GM23248 (cell line): ENCODE data around the gene CAMK2N1. TPM values are rescaled to one million over a fixed set of nuclear protein-coding genes. Genes with fewer than 3 reads are reported as not detected.
A peak's percentile ranks its signal among the peaks of the same experiment; 100 is the strongest.

Experiments used
- DNase-seq: peaks from one replicate; pipeline ENCODE4 v3.0.0-alpha.2; 2015
- H2AFZ ChIP-seq: fragments of 200-600 bp; sonication (generic); 2 replicates; pipeline ENCODE4 v1.6.1; 2016; ENCODE audit warnings: antibody characterized with exemption
- H3F3A ChIP-seq: fragments of 200-600 bp; sonication (generic); 2 replicates; pipeline ENCODE4 v1.6.1; 2016; ENCODE audit warnings: mild to moderate bottlenecking, antibody characterized with exemption, mixed run types; ENCODE audit not compliant: insufficient read depth
- H3K27ac ChIP-seq: fragments of 200-600 bp; sonication (generic); 2 replicates; pipeline ENCODE4 v1.5.1; 2016; ENCODE audit warnings: mild to moderate bottlenecking
- H3K27me3 ChIP-seq: fragments of 200-600 bp; sonication (generic); replicated peaks from 2 replicates; pipeline ENCODE4 v1.6.1; 2016; ENCODE audit warnings: mild to moderate bottlenecking; ENCODE audit not compliant: insufficient read depth
- H3K36me3 ChIP-seq: fragments of 200-600 bp; sonication (generic); 2 replicates; pipeline ENCODE4 v1.6.1; 2016; ENCODE audit warnings: low read depth, mild to moderate bottlenecking
- H3K4me1 ChIP-seq: fragments of 200-600 bp; sonication (generic); 2 replicates; pipeline ENCODE4 v1.6.1; 2016; ENCODE audit warnings: mild to moderate bottlenecking; ENCODE audit not compliant: insufficient read depth
- H3K4me2 ChIP-seq: fragments of 200-600 bp; sonication (generic); one replicate; pipeline ENCODE4 v1.6.1; 2016; ENCODE audit warnings: mild to moderate bottlenecking; ENCODE audit not compliant: unreplicated experiment
- H3K4me3 ChIP-seq: fragments of 200-600 bp; sonication (generic); 2 replicates; pipeline ENCODE4 v1.5.1; 2016; ENCODE audit warnings: mild to moderate bottlenecking
- H3K79me2 ChIP-seq: fragments of 200-600 bp; sonication (generic); 2 replicates; pipeline ENCODE4 v1.6.1; 2016; ENCODE audit warnings: mild to moderate bottlenecking; ENCODE audit not compliant: insufficient read depth
- H3K9ac ChIP-seq: fragments of 200-600 bp; sonication (generic); 2 replicates; pipeline ENCODE4 v1.6.1; 2016; ENCODE audit warnings: mild to moderate bottlenecking
- H3K9me2 ChIP-seq: fragments of 200-600 bp; sonication (generic); 2 replicates; pipeline ENCODE4 v1.6.1; 2016; ENCODE audit warnings: mixed run types, mild to moderate bottlenecking, moderate library complexity; ENCODE audit not compliant: insufficient read depth
- H3K9me3 ChIP-seq: fragments of 200-600 bp; sonication (generic); one replicate; pipeline ENCODE4 v1.6.1; 2017; ENCODE audit warnings: low read depth
- H4K20me1 ChIP-seq: fragments of 200-600 bp; sonication (generic); 2 replicates; pipeline ENCODE4 v1.6.0; 2016; ENCODE audit not compliant: insufficient read depth
- EZH2 ChIP-seq: fragments of 200-600 bp; sonication (generic); IDR thresholded peaks from 2 replicates; pipeline ENCODE4 v1.6.1; 2018; ENCODE audit warnings: antibody characterized with exemption, mild to moderate bottlenecking; ENCODE audit not compliant: insufficient read depth, poor library complexity, severe bottlenecking
- EZH2phosphoT487 ChIP-seq: fragments of 200-600 bp; sonication (generic); IDR thresholded peaks from 2 replicates; pipeline ENCODE4 v1.6.1; 2018; ENCODE audit warnings: antibody characterized with exemption, moderate library complexity, mild to moderate bottlenecking, low read depth; ENCODE audit not compliant: insufficient read depth
- WGBS, 2 experiments: methylation state at CpG; one replicate each; pipeline ENCODE4 v1.1.6; 2015 to 2017; ENCODE audit warnings: low lambda C conversion rate in 2 of 2, low coverage in 1 of 2; ENCODE audit errors: missing lambda C conversion rate in 2 of 2; 5-methylcytosine and 5-hydroxymethylcytosine counted together
- in situ Hi-C: fragments of 300-500 bp; cut with MboI; formaldehyde crosslinking; loops from 2 replicates; pipeline ENCODE4 v1.15.0; 2020
- polyA plus RNA-seq: library from polyadenylated mRNA; unstranded; fragments of >200 nt; fragmentation: Nextera tagmentation; extraction: Ambion mirVana; gene quantifications from 2 replicates; pipeline ENCODE4 v1.2.1, GENCODE V29; 2016
- total RNA-seq: library from RNA; depleted of rRNA; stranded (reverse); fragments of >200 nt; shearing (Covaris generic); gene quantifications from 2 replicates; pipeline ENCODE4 v1.2.3, GENCODE V29; 2014

Gene CAMK2N1
- total and polyA plus RNA-seq, 2 experiments from 2014 or later, result 28.6 to 37.6 TPM

GRCh38 chr1:20462397-20462796, 23.6 kb downstream of the CAMK2N1 start:
- TF ChIP-seq EZH2 (no peak), EZH2phosphoT487 (no peak)
- H3K27me3 ChIP-seq, result peaks cover 14% of the 10 kb centered on the region

DNA sequence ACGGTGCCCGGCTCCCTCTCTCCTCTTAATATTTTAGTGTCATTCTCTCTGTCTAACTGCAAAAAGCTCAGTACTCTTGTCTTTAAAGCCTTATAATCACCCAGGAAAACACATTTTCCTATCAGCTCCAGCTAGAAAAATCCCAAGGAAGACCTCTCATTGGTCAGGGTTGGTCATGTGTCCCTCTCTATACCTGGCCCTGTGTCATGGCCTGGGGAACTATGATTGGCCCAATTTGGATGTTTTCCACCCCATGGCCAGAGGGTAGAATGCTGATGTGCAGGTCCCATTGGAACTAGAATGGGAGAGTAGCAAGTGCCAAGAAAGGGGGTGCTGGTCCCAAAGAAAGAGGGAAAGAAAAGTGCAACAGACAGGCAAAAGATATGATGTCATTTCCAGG, 27.3 kb downstream of the CAMK2N1 start:
- H3K79me2 ChIP-seq, result no peaks in the 10 kb centered on the region

More at GRCh38 chr1:20462397-20462796, 23.6 kb downstream of the CAMK2N1 start:
- no peak overlapping the region for H3K27ac ChIP-seq
- in situ Hi-C loops, result no loop called here
- DNase-seq, result no peak
- H2AFZ ChIP-seq, result no peak overlapping the region
- 53 to 69% methylated on average over 3 of the region's 3 CpGs for WGBS, 2 experiments
- H3K9me2 ChIP-seq, result no peaks in the 10 kb centered on the region
- H3K9ac ChIP-seq, result no peak overlapping the region
- no peaks in the 10 kb centered on the region for H3K4me1 ChIP-seq
- no peaks in the 10 kb centered on the region for H4K20me1 ChIP-seq
- H3K9me3 ChIP-seq, result no peaks in the 10 kb centered on the region
- H3K36me3 ChIP-seq, result no peaks in the 10 kb centered on the region
- no peaks in the 10 kb centered on the region for H3K79me2 ChIP-seq
- no peak overlapping the region for H3K4me2 ChIP-seq
- no peaks in the 10 kb centered on the region for H3F3A ChIP-seq
- H3K4me3 ChIP-seq, result no peak overlapping the region

GRCh38 chr1:20454004-20454403, 32.0 kb downstream of the CAMK2N1 start:
- Histone ChIP-seq H3K9me3 (no peaks in the 10 kb centered on the region), H3K4me3 (no peak overlapping the region), H3K27me3 (no peaks in the 10 kb centered on the region), H3F3A (no peaks in the 10 kb centered on the region), H2AFZ (no peak overlapping the region), H3K9me2 (no peaks in the 10 kb centered on the region), H3K9ac (no peak overlapping the region), H4K20me1 (no peaks in the 10 kb centered on the region), H3K27ac (no peak overlapping the region), H3K79me2 (no peaks in the 10 kb centered on the region), H3K36me3 (no peaks in the 10 kb centered on the region), H3K4me2 (no peak overlapping the region), H3K4me1 (no peaks in the 10 kb centered on the region)
- TF ChIP-seq EZH2, result no peak
- no peak for TF ChIP-seq EZH2phosphoT487
- no peak for DNase-seq
- in situ Hi-C loops, result no loop called here
- 81 to 100% methylated on average over 4 of the region's 4 CpGs for WGBS, 2 experiments

More for the DNA sequence above, 27.3 kb downstream of the CAMK2N1 start:
- no peaks in the 10 kb centered on the region for H3K9me3 ChIP-seq
- TF ChIP-seq EZH2 (no peak), EZH2phosphoT487 (no peak)
- H3K4me2 ChIP-seq, result no peak overlapping the region
- H3K4me1 ChIP-seq, result no peaks in the 10 kb centered on the region
- peaks cover 10% of the 10 kb centered on the region; the same call in 1 of the 2 replicates for H3K27me3 ChIP-seq
- no peak overlapping the region for H3K9ac ChIP-seq
- 90% methylated on average over 2 of the region's 2 CpGs for WGBS, 2 experiments
- no peaks in the 10 kb centered on the region for H3K36me3 ChIP-seq
- in situ Hi-C loops, result no loop called here
- no peak overlapping the region for H2AFZ ChIP-seq
- H3K4me3 ChIP-seq, result no peak overlapping the region
- no peak for DNase-seq
- no peak overlapping the region for H3K27ac ChIP-seq
- H3K9me2 ChIP-seq, result no peaks in the 10 kb centered on the region
- no peaks in the 10 kb centered on the region for H3F3A ChIP-seq
- H4K20me1 ChIP-seq, result no peaks in the 10 kb centered on the region

DNA sequence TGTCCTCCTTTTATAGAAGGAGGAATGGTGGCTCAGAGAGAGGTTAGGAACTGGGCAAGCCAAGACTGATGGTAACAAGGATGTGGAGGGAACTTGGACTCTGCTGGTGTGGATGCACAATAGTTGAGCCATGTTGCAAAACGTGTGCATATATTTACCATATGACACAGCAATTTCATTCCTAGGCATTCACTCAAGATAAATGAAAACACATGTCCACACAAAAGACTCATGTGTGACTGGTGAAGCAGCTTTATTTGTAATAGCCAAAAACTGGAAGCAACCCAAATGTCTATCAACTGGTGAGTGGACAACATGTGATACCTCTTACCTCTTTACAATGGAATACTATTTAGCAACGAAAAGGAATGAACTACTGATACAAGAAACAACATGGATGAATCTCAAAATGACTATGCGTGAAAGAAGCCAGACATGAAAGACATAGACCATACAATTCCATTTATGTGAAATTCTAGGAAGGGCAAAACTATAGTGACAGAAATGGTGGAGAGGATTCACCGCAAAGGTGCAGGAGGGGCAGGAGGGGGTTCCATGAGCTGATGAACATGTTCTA, 36.2 kb downstream of the CAMK2N1 start:
- Histone ChIP-seq H3K9ac (no peak overlapping the region), H3K27ac (no peak overlapping the region), H3K27me3 (no peaks in the 10 kb centered on the region), H4K20me1 (no peaks in the 10 kb centered on the region), H3K79me2 (no peaks in the 10 kb centered on the region), H3K36me3 (no peaks in the 10 kb centered on the region), H3K4me1 (no peaks in the 10 kb centered on the region), H3K4me2 (no peak overlapping the region), H3K9me3 (no peaks in the 10 kb centered on the region), H2AFZ (no peak overlapping the region), H3F3A (no peaks in the 10 kb centered on the region), H3K9me2 (no peaks in the 10 kb centered on the region), H3K4me3 (no peak overlapping the region)
- in situ Hi-C loops, result no loop called here
- whole genome bisulfite sequencing, 2 experiments, result 37 to 44% methylated on average over 4 of the region's 4 CpGs
- peak; percentile 80 for DNase-seq
- no peak for TF ChIP-seq EZH2
- no peak for TF ChIP-seq EZH2phosphoT487
